GM21737 (cell line): Measurements from ENCODE around the gene SMCO3.
"Not testable (repeated sequence)": the region's sequence is repeated elsewhere in the genome, so short reads cannot be mapped to it uniquely, and the experiment has no call there.

Experiments
- ATAC-seq: cut with Tn5 transposase; IDR thresholded peaks from one replicate; pipeline ENCODE4 v1.9.1; 2021; ENCODE audit warnings: mild to moderate bottlenecking, moderate library complexity; ENCODE audit not compliant: unreplicated experiment

Gene SMCO3

GRCh38 chr12:14775636-14775980, 38.4 kb downstream of the SMCO3 start:
- no peak for ATAC-seq

- ATAC-seq = no peak
Observed at GRCh38 chr12:14774906-14775635, 38.9 kb downstream of the SMCO3 start.

- ATAC-seq = peak; percentile 55
Observed at GRCh38 chr12:14774074-14774905, 39.7 kb downstream of the SMCO3 start.

GRCh38 chr12:14773685-14774073, 40.3 kb downstream of the SMCO3 start:
- ATAC-seq = peak; percentile 8

- no peak for ATAC-seq
Observed at GRCh38 chr12:14772946-14773345, 41.0 kb downstream of the SMCO3 start.

- no peak for ATAC-seq
Observed at GRCh38 chr12:14771651-14772137, 42.3 kb downstream of the SMCO3 start.

- peak; percentile 29 for ATAC-seq
Observed at GRCh38 chr12:14770496-14771461, 43.2 kb downstream of the SMCO3 start.

- peak; percentile 33 for ATAC-seq
Observed at GRCh38 chr12:14769969-14770495, 44.0 kb downstream of the SMCO3 start.

GRCh38 chr12:14769466-14769968, 44.5 kb downstream of the SMCO3 start:
- peak; percentile 4 for ATAC-seq

GRCh38 chr12:14768823-14769405, 45.1 kb downstream of the SMCO3 start:
- no peak for ATAC-seq

- no peak for ATAC-seq
Observed at GRCh38 chr12:14767617-14768016, 46.4 kb downstream of the SMCO3 start.

GRCh38 chr12:14766649-14767215, 47.2 kb downstream of the SMCO3 start:
- ATAC-seq = no peak

GRCh38 chr12:14766020-14766419, 48.0 kb downstream of the SMCO3 start:
- ATAC-seq = not testable (repeated sequence)

GRCh38 chr12:14765398-14765797, 48.6 kb downstream of the SMCO3 start:
- ATAC-seq = no peak

GRCh38 chr12:14759711-14760280, 54.2 kb downstream of the SMCO3 start:
- ATAC-seq = not testable (repeated sequence)

- no peak for ATAC-seq
Observed at GRCh38 chr12:14756334-14757143, 57.4 kb downstream of the SMCO3 start.
